ENCODE results near the gene PACRG.

The PACRG gene

GRCh38 chr6:162698440-162698839, 29.3 kb upstream of the PACRG start:
- ATAC-seq = no peak
- TF ChIP-seq ZFP3 (CRISPR knock-in tag; IDR thresholded peaks at IDR 0.05) (no peak), ESRRG (CRISPR knock-in tag; IDR thresholded peaks at IDR 0.05) (no peak)

- no peak for TF ChIP-seq CSRNP3 (CRISPR knock-in tag; IDR thresholded peaks at IDR 0.05)
- no peak for TF ChIP-seq OSR1 (CRISPR knock-in tag; IDR thresholded peaks at IDR 0.05)
- TF ChIP-seq ARNTL (CRISPR knock-in tag; IDR thresholded peaks at IDR 0.05; ENCODE audit: borderline replicate concordance, low read depth) = no peak
- no peak for TF ChIP-seq ZNF565 (CRISPR knock-in tag; conservative IDR thresholded peaks at IDR 0.05; ENCODE audit: low read depth)
- TF ChIP-seq ESRRG (CRISPR knock-in tag; IDR thresholded peaks at IDR 0.05) = no peak
- TF ChIP-seq TOX (CRISPR knock-in tag; IDR thresholded peaks at IDR 0.05; ENCODE audit: borderline replicate concordance) = no peak
- no peak for TF ChIP-seq CREB5 (CRISPR knock-in tag; IDR thresholded peaks at IDR 0.05; ENCODE audit: low read depth)
- TF ChIP-seq ZNF8 (CRISPR knock-in tag; IDR thresholded peaks at IDR 0.05) = no peak
- TF ChIP-seq TSHZ2 (CRISPR knock-in tag; IDR thresholded peaks at IDR 0.05) = no peak
- no peak for TF ChIP-seq ZFP30 (CRISPR knock-in tag; IDR thresholded peaks at IDR 0.05)
- no peak for TF ChIP-seq SNAI2 (CRISPR knock-in tag; IDR thresholded peaks at IDR 0.05)
- ATAC-seq = no peak
These were observed 27.8 kb upstream of the PACRG start for GRCh38 chr6:162699961-162700360.

GRCh38 chr6:162700966-162701365, 26.8 kb upstream of the PACRG start:
- TF ChIP-seq GLIS3 (CRISPR knock-in tag; IDR thresholded peaks at IDR 0.05) = no peak
- TF ChIP-seq ARNTL (CRISPR knock-in tag; IDR thresholded peaks at IDR 0.05; ENCODE audit: borderline replicate concordance, low read depth) = no peak
- TF ChIP-seq BACH2 (CRISPR knock-in tag; IDR thresholded peaks at IDR 0.05; ENCODE audit: borderline replicate concordance) = no peak
- no peak for TF ChIP-seq ZFP30 (CRISPR knock-in tag; IDR thresholded peaks at IDR 0.05)
- TF ChIP-seq RARB (CRISPR knock-in tag; IDR thresholded peaks at IDR 0.05) = no peak
- no peak for TF ChIP-seq TOX (CRISPR knock-in tag; IDR thresholded peaks at IDR 0.05; ENCODE audit: borderline replicate concordance)
- TF ChIP-seq SNAI2 (CRISPR knock-in tag; IDR thresholded peaks at IDR 0.05) = no peak
- no peak for TF ChIP-seq ZNF8 (CRISPR knock-in tag; IDR thresholded peaks at IDR 0.05)
- no peak for TF ChIP-seq PPARA (CRISPR knock-in tag; IDR thresholded peaks at IDR 0.05; ENCODE audit: borderline replicate concordance)
- no peak for TF ChIP-seq ZFP3 (CRISPR knock-in tag; IDR thresholded peaks at IDR 0.05)
- TF ChIP-seq OSR1 (CRISPR knock-in tag; IDR thresholded peaks at IDR 0.05) = no peak
- TF ChIP-seq ESRRG (CRISPR knock-in tag; IDR thresholded peaks at IDR 0.05) = no peak
- no peak for TF ChIP-seq PATZ1 (CRISPR knock-in tag; IDR thresholded peaks at IDR 0.05; ENCODE audit: borderline replicate concordance)
- no peak for TF ChIP-seq TCF4 (CRISPR knock-in tag; IDR thresholded peaks at IDR 0.05; ENCODE audit: borderline replicate concordance)
- TF ChIP-seq ISL1 (CRISPR knock-in tag; IDR thresholded peaks at IDR 0.05) = no peak
- TF ChIP-seq CSRNP3 (CRISPR knock-in tag; IDR thresholded peaks at IDR 0.05) = no peak

GRCh38 chr6:162701551-162701950, 26.2 kb upstream of the PACRG start:
- no peak for ATAC-seq
- TF ChIP-seq BACH2 (CRISPR knock-in tag; IDR thresholded peaks at IDR 0.05; ENCODE audit: borderline replicate concordance) (no peak), POU6F1 (CRISPR knock-in tag; IDR thresholded peaks at IDR 0.05; ENCODE audit: borderline replicate concordance, low read depth) (no peak), TCF4 (CRISPR knock-in tag; IDR thresholded peaks at IDR 0.05; ENCODE audit: borderline replicate concordance) (no peak), ZFP30 (CRISPR knock-in tag; IDR thresholded peaks at IDR 0.05) (no peak), GLIS3 (CRISPR knock-in tag; IDR thresholded peaks at IDR 0.05) (no peak), CREB5 (CRISPR knock-in tag; IDR thresholded peaks at IDR 0.05; ENCODE audit: low read depth) (no peak), ARNTL (CRISPR knock-in tag; IDR thresholded peaks at IDR 0.05; ENCODE audit: borderline replicate concordance, low read depth) (no peak), ZNF565 (CRISPR knock-in tag; conservative IDR thresholded peaks at IDR 0.05; ENCODE audit: low read depth) (no peak), PPARA (CRISPR knock-in tag; IDR thresholded peaks at IDR 0.05; ENCODE audit: borderline replicate concordance) (no peak), OSR1 (CRISPR knock-in tag; IDR thresholded peaks at IDR 0.05) (no peak), ESRRG (CRISPR knock-in tag; IDR thresholded peaks at IDR 0.05) (no peak), CSRNP3 (CRISPR knock-in tag; IDR thresholded peaks at IDR 0.05) (no peak)

More at GRCh38 chr6:162700966-162701365, 26.8 kb upstream of the PACRG start:
- ATAC-seq = no peak
